Panc1 (cell line): Measurements from ENCODE around the gene LGR4. TPM values are rescaled to one million over a fixed set of nuclear protein-coding genes. Genes with fewer than 3 reads are reported as not detected.

Source experiments
- ATAC-seq: fragments of 200-7000 bp; cut with Tn5 transposase; 2 replicates; pipeline ENCODE4 v1.9.1; 2020; ENCODE audit warnings: mild to moderate bottlenecking, moderate library complexity
- BruUV-seq: library from RNA; stranded (reverse); fragments of 400-500 nt; replicated peaks from 2 replicates; lab custom pipeline; 2021; lab: Mats Ljungman, UMichigan
- CTCF ChIA-PET: fragments of 300-600 bp; sonication (Branson Sonifier 250); formaldehyde crosslinking; loops from one replicate; lab custom pipeline; 2022; ENCODE audit warnings: antibody characterized with exemption; lab: Charles Lee
- POLR2A ChIA-PET: fragments of 300-600 bp; sonication (Branson Sonifier 250); formaldehyde crosslinking; loops from one replicate; lab custom pipeline; 2022; ENCODE audit warnings: antibody characterized with exemption; lab: Charles Lee
- DNase-seq: peaks from one replicate; pipeline ENCODE4 v3.0.0-alpha.2; 2010; ENCODE audit warnings: low read depth, low spot score
- H3K27ac ChIP-seq: 2 replicates; pipeline ENCODE4 v1.5.1; 2011; ENCODE audit warnings: mild to moderate bottlenecking, low read length, inconsistent platforms
- H3K27me3 ChIP-seq: fragments of 200-500 bp; sonication (Bioruptor generic); 2 replicates; pipeline ENCODE4 v1.6.0; 2014; ENCODE audit warnings: low read length, inconsistent platforms; ENCODE audit not compliant: control insufficient read depth, insufficient read depth
- H3K36me3 ChIP-seq: fragments of 200-500 bp; sonication (Bioruptor generic); 2 replicates; pipeline ENCODE4 v1.5.1; 2014; ENCODE audit warnings: inconsistent platforms, mild to moderate bottlenecking, low read length, moderate library complexity; ENCODE audit not compliant: control insufficient read depth, insufficient read depth
- H3K4me1 ChIP-seq: 2 replicates; pipeline ENCODE4 v1.5.1; 2011; ENCODE audit warnings: inconsistent platforms, mild to moderate bottlenecking, low read length, moderate library complexity; ENCODE audit not compliant: control insufficient read depth, insufficient read depth
- H3K4me3 ChIP-seq, 2 experiments: 2 replicates each; pipeline ENCODE4 v1.5.1; 2011 to 2012; ENCODE audit warnings: low read depth in 2 of 2, low read length in 2 of 2, mild to moderate bottlenecking in 2 of 2, inconsistent platforms in 1 of 2, moderate library complexity in 1 of 2
- H3K9me3 ChIP-seq: fragments of 200-500 bp; sonication (Bioruptor generic); 2 replicates; pipeline ENCODE4 v1.5.1; 2014; ENCODE audit warnings: low read depth, mild to moderate bottlenecking, inconsistent platforms, low read length, moderate library complexity; ENCODE audit not compliant: control insufficient read depth, insufficient read depth
- POLR2AphosphoS5 ChIP-seq: IDR thresholded peaks from 2 replicates; pipeline ENCODE4 v1.6.1; 2012; ENCODE audit warnings: mild to moderate bottlenecking, low read depth, low read length, moderate library complexity
- SIN3A ChIP-seq: IDR thresholded peaks from 2 replicates; pipeline ENCODE4 v1.6.1; 2012; ENCODE audit warnings: low read depth, mild to moderate bottlenecking, low read length, moderate library complexity, borderline replicate concordance; ENCODE audit not compliant: insufficient read depth
- TCF7L2 ChIP-seq: IDR thresholded peaks from 2 replicates; pipeline ENCODE4 v1.6.1; 2011; ENCODE audit warnings: mild to moderate bottlenecking, low read depth, low read length, inconsistent platforms
- in situ Hi-C: cut with HindIII; loops from 2 replicates; pipeline ENCODE4 v1.10.0; 2016; ENCODE audit warnings: low sequenced_read_pairs, low pct_unique_long_range_greater_than_20kb
- intact Hi-C: fragments of 100-400 bp; cut with micrococcal nuclease; formaldehyde crosslinking; loops from one replicate; pipeline ENCODE4 v1.10.0; 2022; ENCODE audit not compliant: unreplicated experiment
- total RNA-seq: library from RNA; stranded (reverse); gene quantifications from one replicate; pipeline ENCODE4 v1.2.1, GENCODE V29; 2021; ENCODE audit not compliant: unreplicated experiment
- TF ChIP-seq, protein P1 (sequence below), 2 experiments: IDR thresholded peaks; 2 replicates each; pipeline ENCODE4 v1.6.1; 2011 to 2012; ENCODE audit warnings: low read depth in 2 of 2, control low read depth in 1 of 2, low read length in 1 of 2, mild to moderate bottlenecking in 1 of 2, moderate library complexity in 1 of 2; ENCODE audit not compliant: insufficient read depth in 1 of 2
- TF ChIP-seq, protein P2 (sequence below): fragments of 450-650 bp; IDR thresholded peaks from 2 replicates; pipeline ENCODE4 v1.5.1; 2017; ENCODE audit warnings: mild to moderate bottlenecking

The LGR4 gene
- total RNA-seq, 1 experiment from 2014 or later: 61.8 TPM

DNA sequence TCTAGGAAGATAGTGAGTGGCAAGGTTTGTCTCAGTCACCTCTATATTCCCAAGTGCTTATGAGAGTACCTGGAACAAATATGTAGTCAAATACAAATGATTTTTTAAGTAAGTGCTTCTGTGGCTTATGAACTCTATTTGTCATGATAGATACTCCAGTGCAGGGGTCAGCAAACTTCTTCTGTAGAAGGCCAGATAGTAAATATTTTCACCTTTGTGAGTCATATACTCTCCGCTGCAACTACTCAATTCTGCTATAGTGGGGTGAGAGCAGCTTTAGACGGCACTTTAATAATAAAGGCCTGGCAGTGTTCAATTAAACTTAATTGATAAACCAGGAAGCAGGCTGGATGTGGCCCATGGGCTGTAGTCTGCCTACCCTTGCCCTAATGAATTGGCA is 97.2 kb downstream of the LGR4 start:
- intact Hi-C loops: no loop called here
- H3K4me3 ChIP-seq: no peak overlapping the region
- in situ Hi-C loops: no loop called here
- TF ChIP-seq SIN3A: no peak
- TF ChIP-seq POLR2AphosphoS5: no peak
- TF ChIP-seq, protein P1, sequence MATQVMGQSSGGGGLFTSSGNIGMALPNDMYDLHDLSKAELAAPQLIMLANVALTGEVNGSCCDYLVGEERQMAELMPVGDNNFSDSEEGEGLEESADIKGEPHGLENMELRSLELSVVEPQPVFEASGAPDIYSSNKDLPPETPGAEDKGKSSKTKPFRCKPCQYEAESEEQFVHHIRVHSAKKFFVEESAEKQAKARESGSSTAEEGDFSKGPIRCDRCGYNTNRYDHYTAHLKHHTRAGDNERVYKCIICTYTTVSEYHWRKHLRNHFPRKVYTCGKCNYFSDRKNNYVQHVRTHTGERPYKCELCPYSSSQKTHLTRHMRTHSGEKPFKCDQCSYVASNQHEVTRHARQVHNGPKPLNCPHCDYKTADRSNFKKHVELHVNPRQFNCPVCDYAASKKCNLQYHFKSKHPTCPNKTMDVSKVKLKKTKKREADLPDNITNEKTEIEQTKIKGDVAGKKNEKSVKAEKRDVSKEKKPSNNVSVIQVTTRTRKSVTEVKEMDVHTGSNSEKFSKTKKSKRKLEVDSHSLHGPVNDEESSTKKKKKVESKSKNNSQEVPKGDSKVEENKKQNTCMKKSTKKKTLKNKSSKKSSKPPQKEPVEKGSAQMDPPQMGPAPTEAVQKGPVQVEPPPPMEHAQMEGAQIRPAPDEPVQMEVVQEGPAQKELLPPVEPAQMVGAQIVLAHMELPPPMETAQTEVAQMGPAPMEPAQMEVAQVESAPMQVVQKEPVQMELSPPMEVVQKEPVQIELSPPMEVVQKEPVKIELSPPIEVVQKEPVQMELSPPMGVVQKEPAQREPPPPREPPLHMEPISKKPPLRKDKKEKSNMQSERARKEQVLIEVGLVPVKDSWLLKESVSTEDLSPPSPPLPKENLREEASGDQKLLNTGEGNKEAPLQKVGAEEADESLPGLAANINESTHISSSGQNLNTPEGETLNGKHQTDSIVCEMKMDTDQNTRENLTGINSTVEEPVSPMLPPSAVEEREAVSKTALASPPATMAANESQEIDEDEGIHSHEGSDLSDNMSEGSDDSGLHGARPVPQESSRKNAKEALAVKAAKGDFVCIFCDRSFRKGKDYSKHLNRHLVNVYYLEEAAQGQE (IDR thresholded peaks at IDR 0.05; ENCODE audit: insufficient read depth in 1 of 2, low read depth in 2 of 2, low read length in 1 of 2): no peak
- no peak for TF ChIP-seq TCF7L2
- TF ChIP-seq, protein P2, sequence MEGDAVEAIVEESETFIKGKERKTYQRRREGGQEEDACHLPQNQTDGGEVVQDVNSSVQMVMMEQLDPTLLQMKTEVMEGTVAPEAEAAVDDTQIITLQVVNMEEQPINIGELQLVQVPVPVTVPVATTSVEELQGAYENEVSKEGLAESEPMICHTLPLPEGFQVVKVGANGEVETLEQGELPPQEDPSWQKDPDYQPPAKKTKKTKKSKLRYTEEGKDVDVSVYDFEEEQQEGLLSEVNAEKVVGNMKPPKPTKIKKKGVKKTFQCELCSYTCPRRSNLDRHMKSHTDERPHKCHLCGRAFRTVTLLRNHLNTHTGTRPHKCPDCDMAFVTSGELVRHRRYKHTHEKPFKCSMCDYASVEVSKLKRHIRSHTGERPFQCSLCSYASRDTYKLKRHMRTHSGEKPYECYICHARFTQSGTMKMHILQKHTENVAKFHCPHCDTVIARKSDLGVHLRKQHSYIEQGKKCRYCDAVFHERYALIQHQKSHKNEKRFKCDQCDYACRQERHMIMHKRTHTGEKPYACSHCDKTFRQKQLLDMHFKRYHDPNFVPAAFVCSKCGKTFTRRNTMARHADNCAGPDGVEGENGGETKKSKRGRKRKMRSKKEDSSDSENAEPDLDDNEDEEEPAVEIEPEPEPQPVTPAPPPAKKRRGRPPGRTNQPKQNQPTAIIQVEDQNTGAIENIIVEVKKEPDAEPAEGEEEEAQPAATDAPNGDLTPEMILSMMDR: no peak
- H3K27ac ChIP-seq: no peak overlapping the region
- no peak for ATAC-seq
- CTCF ChIA-PET: no interaction called here
- POLR2A ChIA-PET: interaction anchor here (0.7 kb wide), 2 partner anchors 32 to 150 kb away, joined by 5 to 8 read pairs; no protein-coding TSS in a partner anchor
- H3K4me1 ChIP-seq: peaks cover 6% of the 10 kb centered on the region
- H3K9me3 ChIP-seq: no peaks in the 10 kb centered on the region
- BruUV-seq: no TSS peak
- no peak for DNase-seq
- H3K36me3 ChIP-seq: peaks cover 6% of the 10 kb centered on the region; the same call in 1 of the 2 replicates
- H3K27me3 ChIP-seq: no peaks in the 10 kb centered on the region

DNA sequence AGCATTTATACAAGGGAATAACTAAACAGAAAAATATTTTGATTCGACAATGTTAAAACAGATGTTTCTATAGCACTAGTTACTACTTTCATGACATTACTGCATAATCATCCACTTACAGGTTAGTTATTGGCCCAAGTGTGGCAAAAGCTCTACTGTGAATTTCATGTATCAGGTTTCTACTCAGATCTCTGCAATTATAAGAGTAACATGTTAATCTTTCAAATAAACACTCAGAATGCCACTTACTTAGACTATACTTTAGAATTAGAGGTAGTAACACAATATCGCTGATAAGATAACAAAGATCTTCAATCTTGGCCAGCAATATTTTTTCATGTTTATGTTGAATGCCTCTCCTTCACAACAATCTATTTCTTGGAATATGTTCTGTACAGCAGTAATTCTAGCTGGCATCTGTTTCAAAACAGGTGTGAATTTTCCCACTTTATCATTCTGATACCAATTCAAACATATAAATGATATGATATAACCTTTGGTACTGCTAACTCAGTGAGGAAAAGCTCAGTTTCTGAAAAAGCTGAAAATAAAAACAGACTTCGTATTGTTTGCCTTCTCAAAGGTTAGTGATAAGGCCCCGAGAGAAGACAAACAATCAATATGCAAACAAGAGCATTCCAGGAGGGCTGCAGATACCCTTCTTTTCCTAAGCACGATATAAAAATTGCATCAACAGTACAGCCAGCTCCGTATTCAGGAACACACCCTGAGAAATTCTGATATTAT is 98.6 kb downstream of the LGR4 start:
- Histone ChIP-seq H3K36me3 (peaks cover 8% of the 10 kb centered on the region), H3K4me1 (peaks cover 6% of the 10 kb centered on the region), H3K4me3 (no peak overlapping the region), H3K27me3 (no peaks in the 10 kb centered on the region), H3K27ac (no peak overlapping the region), H3K9me3 (no peaks in the 10 kb centered on the region)
- DNase-seq: no peak
- in situ Hi-C loops: no loop called here
- BruUV-seq: no TSS peak
- TF ChIP-seq, protein P2: no peak
- TF ChIP-seq TCF7L2: no peak
- TF ChIP-seq, protein P1 (IDR thresholded peaks at IDR 0.05; ENCODE audit: insufficient read depth in 1 of 2, low read depth in 2 of 2, low read length in 1 of 2): no peak
- TF ChIP-seq SIN3A: no peak
- TF ChIP-seq POLR2AphosphoS5: no peak
- CTCF ChIA-PET: no interaction called here
- ATAC-seq: no peak
- POLR2A ChIA-PET: interaction anchor here (0.7 kb wide), 1 partner anchor 10 kb away, joined by 3 read pairs; no protein-coding TSS in a partner anchor
- intact Hi-C loops: no loop called here
